ENCODE data around the gene BLOC1S1.

DNA sequence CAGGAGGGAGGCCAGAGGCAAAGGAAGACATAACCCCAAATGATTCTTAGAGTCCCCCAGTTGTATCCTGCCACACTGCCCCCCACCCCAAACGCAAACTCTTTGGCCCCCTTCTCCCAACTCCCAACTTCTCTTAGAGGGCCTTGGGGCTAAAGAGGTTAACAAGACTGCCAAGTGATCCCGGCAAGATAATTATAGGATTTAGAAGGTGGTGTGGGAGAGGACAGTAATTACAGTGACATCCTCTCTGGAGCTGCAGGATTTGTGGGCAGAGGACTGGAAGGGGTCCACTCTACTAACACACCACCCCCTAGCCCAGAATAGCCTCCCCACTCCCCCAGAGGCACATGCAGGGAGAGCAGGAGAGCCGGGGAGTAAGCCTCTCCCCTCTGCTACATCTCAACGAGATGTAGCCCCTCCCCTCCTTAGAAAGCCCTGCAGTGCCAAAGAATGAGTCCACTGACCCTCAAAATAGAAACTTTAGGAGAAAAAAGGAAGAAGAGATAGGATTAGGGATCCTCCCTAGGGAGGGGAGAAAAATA, 21.8 kb downstream of the BLOC1S1 start:
- no peak for TF ChIP-seq CTCF (IDR thresholded peaks at IDR 0.05 in 4 of 5, conservative IDR thresholded peaks at IDR 0.05 in 1 of 5)
- no peak for TF ChIP-seq POLR2A (IDR thresholded peaks at IDR 0.05)

Measured in gastrocnemius medialis (tissue), 4 donors.